Glutamatergic neuron (in vitro differentiated cells): Measurements from ENCODE around the gene CXCL9. TPM values are rescaled to one million over a fixed set of nuclear protein-coding genes. Genes with fewer than 3 reads are reported as not detected.

Experiments used
- DNase-seq: peaks from one replicate; pipeline ENCODE4 v3.0.0; 2022
- H3K27ac Mint-ChIP-seq: one replicate; pipeline ENCODE4 v1.8.0; 2020; ENCODE audit warnings: mild to moderate bottlenecking, mixed read lengths, inconsistent platforms; ENCODE audit not compliant: unreplicated experiment
- H3K27me3 Mint-ChIP-seq: one replicate; pipeline ENCODE4 v1.8.0; 2020; ENCODE audit warnings: mild to moderate bottlenecking, moderate library complexity, mixed read lengths, inconsistent platforms; ENCODE audit not compliant: unreplicated experiment
- H3K36me3 Mint-ChIP-seq: one replicate; pipeline ENCODE4 v1.8.0; 2020; ENCODE audit warnings: mild to moderate bottlenecking, mixed read lengths, inconsistent platforms; ENCODE audit not compliant: unreplicated experiment
- H3K4me1 Mint-ChIP-seq: one replicate; pipeline ENCODE4 v1.8.0; 2020; ENCODE audit warnings: mild to moderate bottlenecking, low read depth, mixed read lengths, inconsistent platforms; ENCODE audit not compliant: unreplicated experiment
- H3K4me3 Mint-ChIP-seq: one replicate; pipeline ENCODE4 v1.8.0; 2020; ENCODE audit warnings: mild to moderate bottlenecking, mixed read lengths, inconsistent platforms; ENCODE audit not compliant: unreplicated experiment
- H3K9me3 Mint-ChIP-seq: one replicate; pipeline ENCODE4 v1.8.0; 2020; ENCODE audit warnings: mild to moderate bottlenecking, moderate library complexity, mixed read lengths, inconsistent platforms; ENCODE audit not compliant: unreplicated experiment
- total RNA-seq: library from RNA; stranded (reverse); fragmentation: NEBNext Ultra II Directional; extraction: Animal tissue kit (Norgen Biotek cat#: 25700); gene quantifications from one replicate; pipeline ENCODE4 v1.2.1, GENCODE V29; 2021; ENCODE audit not compliant: unreplicated experiment
- TF ChIP-seq, protein P1 (sequence below): fragments of 200-600 bp; sonication (generic); IDR thresholded peaks from one replicate; pipeline ENCODE4 v1.5.0; 2021; ENCODE audit not compliant: partially characterized antibody, unreplicated experiment

Gene CXCL9
- total RNA-seq, 1 donor from 2014 or later = not detected

DNA sequence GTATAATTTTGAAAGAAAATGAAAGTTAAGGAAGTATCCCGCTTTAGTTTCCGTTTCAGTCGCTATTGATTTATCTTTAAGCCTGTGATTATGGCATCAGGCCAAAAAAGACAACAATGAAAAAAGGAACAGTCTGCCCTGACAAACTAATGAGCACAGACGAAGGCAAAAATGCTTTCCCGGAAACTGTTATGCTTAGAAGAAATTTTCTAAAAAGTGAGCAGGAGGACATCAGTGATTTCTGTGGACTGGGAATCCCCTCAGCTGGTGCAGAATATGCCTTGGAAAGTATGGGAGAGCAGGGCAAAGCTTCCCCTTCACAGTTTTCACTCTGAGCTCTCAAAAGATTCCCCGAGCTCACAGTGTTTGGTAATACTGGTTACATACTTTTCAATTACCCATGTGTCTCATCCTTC is 21.0 kb upstream of the CXCL9 start:
- Mint-ChIP-seq H3K27ac (no peak overlapping the region), H3K4me3 (no peak overlapping the region), H3K27me3 (peaks cover 3% of the 10 kb centered on the region), H3K9me3 (no peaks in the 10 kb centered on the region), H3K36me3 (no peaks in the 10 kb centered on the region), H3K4me1 (no peaks in the 10 kb centered on the region)
- TF ChIP-seq, protein P1, sequence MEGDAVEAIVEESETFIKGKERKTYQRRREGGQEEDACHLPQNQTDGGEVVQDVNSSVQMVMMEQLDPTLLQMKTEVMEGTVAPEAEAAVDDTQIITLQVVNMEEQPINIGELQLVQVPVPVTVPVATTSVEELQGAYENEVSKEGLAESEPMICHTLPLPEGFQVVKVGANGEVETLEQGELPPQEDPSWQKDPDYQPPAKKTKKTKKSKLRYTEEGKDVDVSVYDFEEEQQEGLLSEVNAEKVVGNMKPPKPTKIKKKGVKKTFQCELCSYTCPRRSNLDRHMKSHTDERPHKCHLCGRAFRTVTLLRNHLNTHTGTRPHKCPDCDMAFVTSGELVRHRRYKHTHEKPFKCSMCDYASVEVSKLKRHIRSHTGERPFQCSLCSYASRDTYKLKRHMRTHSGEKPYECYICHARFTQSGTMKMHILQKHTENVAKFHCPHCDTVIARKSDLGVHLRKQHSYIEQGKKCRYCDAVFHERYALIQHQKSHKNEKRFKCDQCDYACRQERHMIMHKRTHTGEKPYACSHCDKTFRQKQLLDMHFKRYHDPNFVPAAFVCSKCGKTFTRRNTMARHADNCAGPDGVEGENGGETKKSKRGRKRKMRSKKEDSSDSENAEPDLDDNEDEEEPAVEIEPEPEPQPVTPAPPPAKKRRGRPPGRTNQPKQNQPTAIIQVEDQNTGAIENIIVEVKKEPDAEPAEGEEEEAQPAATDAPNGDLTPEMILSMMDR = no peak
- DNase-seq = no peak

DNA sequence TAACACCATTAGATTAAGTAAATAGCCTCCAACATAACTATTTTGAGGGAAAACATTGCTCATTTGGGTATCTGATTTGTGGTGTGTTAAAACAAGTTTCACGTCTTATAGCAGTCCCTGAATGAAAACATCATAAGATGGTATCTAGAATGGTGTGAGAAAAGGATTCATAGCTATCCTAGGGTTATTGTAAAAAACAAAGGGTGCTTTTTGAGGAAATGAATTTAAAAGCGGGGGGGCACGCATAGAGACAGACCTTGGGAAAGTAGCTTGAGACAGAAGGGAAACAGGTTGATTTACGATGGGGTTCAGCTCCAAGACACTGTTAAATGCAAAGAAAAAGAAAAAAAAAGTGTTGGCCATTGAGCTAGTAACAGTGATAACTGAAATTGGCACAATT is 16.8 kb upstream of the CXCL9 start:
- Mint-ChIP-seq H3K4me1 (no peaks in the 10 kb centered on the region), H3K27me3 (no peaks in the 10 kb centered on the region), H3K36me3 (no peaks in the 10 kb centered on the region), H3K9me3 (no peaks in the 10 kb centered on the region), H3K4me3 (no peak overlapping the region), H3K27ac (no peak overlapping the region)
- no peak for DNase-seq
- TF ChIP-seq, protein P1 = no peak

DNA sequence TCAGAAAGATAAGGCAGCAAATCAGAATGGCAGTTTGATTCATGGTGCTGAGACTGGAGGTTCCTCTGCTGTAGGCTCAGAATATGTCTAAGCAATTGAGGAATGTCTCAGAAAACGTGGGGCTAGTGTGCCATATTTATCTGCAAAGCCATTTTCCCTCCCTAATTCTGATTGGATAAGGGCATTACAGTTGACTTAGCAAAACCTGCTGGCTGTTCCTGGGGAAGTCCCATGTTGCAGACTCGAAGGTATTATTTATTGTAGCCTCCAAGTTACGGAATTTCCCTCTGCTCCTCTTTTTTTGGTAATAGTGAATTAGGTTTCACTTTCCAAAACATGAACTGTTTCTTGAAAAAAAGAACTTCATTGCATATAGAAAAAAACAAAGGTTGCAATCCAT is 16.1 kb upstream of the CXCL9 start, which contains the start of gene CXCL10:
Gene CXCL10, minus strand, starts transcription at position 109 of the 400 bp plus-strand sequence. Its CDS starts 66 bp downstream, at position 43.
- TF ChIP-seq, protein P1 = no peak
- Mint-ChIP-seq H3K27ac (no peak within 1 kb of the TSS), H3K36me3 (no peaks in the 10 kb centered on the region), H3K9me3 (no peaks in the 10 kb centered on the region), H3K4me3 (no peak within 1 kb of the TSS), H3K27me3 (no peaks in the 10 kb centered on the region), H3K4me1 (no peaks in the 10 kb centered on the region)
- no peak for DNase-seq

DNA sequence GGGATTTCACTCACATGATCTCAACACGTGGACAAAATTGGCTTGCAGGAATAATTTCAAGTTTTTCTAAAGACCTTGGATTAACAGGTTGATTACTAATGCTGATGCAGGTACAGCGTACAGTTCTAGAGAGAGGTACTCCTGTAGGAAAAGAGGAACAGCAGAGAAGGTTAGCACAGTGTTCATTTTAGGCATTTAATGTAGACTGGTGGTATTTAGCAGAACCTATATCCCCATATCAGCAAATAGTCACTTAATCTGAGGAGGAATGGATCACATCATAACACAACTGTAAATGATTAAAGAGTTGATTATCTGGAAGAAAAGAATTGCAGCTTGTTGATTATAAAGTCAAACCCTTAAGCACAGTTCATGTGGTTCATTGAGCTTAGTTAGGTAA is 15.4 kb upstream of the CXCL9 start:
- no peak for DNase-seq
- H3K27ac Mint-ChIP-seq = no peak overlapping the region
- TF ChIP-seq, protein P1 = no peak
- no peaks in the 10 kb centered on the region for H3K9me3 Mint-ChIP-seq
- no peaks in the 10 kb centered on the region for H3K36me3 Mint-ChIP-seq
- H3K4me3 Mint-ChIP-seq = no peak overlapping the region
- H3K4me1 Mint-ChIP-seq = no peaks in the 10 kb centered on the region
- H3K27me3 Mint-ChIP-seq = no peaks in the 10 kb centered on the region

DNA sequence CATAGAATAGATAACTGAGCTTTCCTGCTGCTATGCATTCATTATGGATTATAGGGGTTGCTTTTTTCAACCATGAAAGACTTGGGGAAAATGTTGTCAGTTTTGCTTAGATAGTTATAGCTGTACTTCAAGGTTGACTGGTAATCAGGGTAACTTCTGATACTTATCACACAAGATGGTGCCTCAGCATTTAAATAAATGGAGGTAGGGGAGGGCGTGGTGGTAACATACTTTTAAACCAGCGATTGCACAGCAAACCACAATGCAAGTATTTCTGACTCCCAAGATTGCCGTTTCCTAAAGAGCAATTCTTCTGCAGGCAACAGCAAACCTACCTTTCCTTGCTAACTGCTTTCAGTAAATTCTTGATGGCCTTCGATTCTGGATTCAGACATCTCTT is 14.7 kb upstream of the CXCL9 start:
- Mint-ChIP-seq H3K27me3 (no peaks in the 10 kb centered on the region), H3K4me1 (no peaks in the 10 kb centered on the region), H3K27ac (no peak overlapping the region), H3K9me3 (no peaks in the 10 kb centered on the region), H3K36me3 (no peaks in the 10 kb centered on the region), H3K4me3 (no peak overlapping the region)
- DNase-seq = no peak
- TF ChIP-seq, protein P1 = no peak
